Stomach (tissue), 9 donors: ENCODE data around the gene AATF. TPM values are rescaled to one million over a fixed set of nuclear protein-coding genes. Genes with fewer than 3 reads are reported as not detected.

Experiments
- DNase-seq, 2 donors: peaks; one replicate each; pipeline versions ENCODE4 v3.0.0 to v3.0.0-alpha.2; 2013 to 2019
- H3K27ac ChIP-seq, 5 donors: fragments of 200-600 bp in 4 of 5; sonication (generic) in 4 of 5; one replicate each; pipeline ENCODE4 v1.5.1; 2013 to 2019; ENCODE audit warnings: mild to moderate bottlenecking in 1 of 5, moderate library complexity in 1 of 5
- H3K27me3 ChIP-seq, 3 donors: fragments of 200-600 bp; sonication (generic); one replicate each; pipeline ENCODE4 v1.5.1; 2017 to 2019; ENCODE audit warnings: mixed run types in 1 of 3
- H3K36me3 ChIP-seq, 4 donors: fragments of 200-600 bp; sonication (generic); 1 replicate in 3 of 4; 2 replicates in 1 of 4; pipeline ENCODE4 v1.5.1; 2016 to 2019
- H3K4me1 ChIP-seq, 4 donors: fragments of 200-600 bp; sonication (generic); one replicate each; pipeline ENCODE4 v1.5.1; 2016 to 2019
- H3K4me3 ChIP-seq, 4 donors: fragments of 200-600 bp; sonication (generic) in 3 of 4; one replicate each; pipeline ENCODE4 v1.5.1; 2016 to 2019; ENCODE audit warnings: mild to moderate bottlenecking in 1 of 4
- H3K9me3 ChIP-seq, 4 donors: fragments of 200-600 bp; sonication (generic); one replicate each; pipeline ENCODE4 v1.5.1; 2016 to 2019
- EP300 ChIP-seq: sonication (generic); formaldehyde crosslinking; IDR thresholded peaks from one replicate; pipeline ENCODE4 v1.6.1; 2017; ENCODE audit warnings: antibody characterized with exemption
- POLR2A ChIP-seq, 4 donors: fragments of 450-650 bp; IDR thresholded peaks; one replicate each; pipeline ENCODE4 v1.6.1; 2016; ENCODE audit warnings: antibody characterized with exemption in 4 of 4, control low read depth in 2 of 4, mild to moderate bottlenecking in 1 of 4, moderate library complexity in 1 of 4
- POLR2AphosphoS5 ChIP-seq, 3 donors: sonication (generic); formaldehyde crosslinking; IDR thresholded peaks; one replicate each; pipeline ENCODE4 v1.6.1; 2016; ENCODE audit warnings: antibody characterized with exemption in 3 of 3
- WGBS, 5 donors: extraction: QIAGEN DNeasy Blood & Tissue Kit in 3 of 5; methylation state at CpG; one replicate each; pipeline versions ENCODE4 v1.1.5 to v1.1.7; 2013 to 2018; 5-methylcytosine and 5-hydroxymethylcytosine counted together
- intact Hi-C: fragments of 100-400 bp; cut with DNase I; formaldehyde crosslinking; loops from one replicate; pipeline ENCODE4 v1.15.1; 2023; ENCODE audit warnings: low total_unique reads
- polyA plus RNA-seq, 3 donors: library from polyadenylated mRNA; stranded (reverse); fragments of 200-250 nt; gene quantifications; one replicate each; pipeline ENCODE4 v1.2.3, GENCODE V29; 2013
- total RNA-seq, 5 donors: library from RNA; depleted of rRNA; stranded (reverse); fragments of >200 nt; gene quantifications; one replicate each; pipeline versions ENCODE4 v1.1.0 to v1.2.3, GENCODE V29; 2014 to 2016
- TF ChIP-seq, protein P1 (sequence below), 7 experiments: fragments of 450-650 bp in 4 of 7; fragments of 200-600 bp in 3 of 7; sonication (generic) in 3 of 7; IDR thresholded peaks; one replicate each; pipeline ENCODE4 v1.5.1; 2016 to 2019; ENCODE audit warnings: antibody characterized with exemption in 7 of 7, control low read depth in 2 of 7, mild to moderate bottlenecking in 1 of 7
- donor health status: healthy with polysubstance abuse.
- donor health status: Bipolar disorder and iron deficiency.
- donor health status: healthy.

Gene AATF
- total and polyA plus RNA-seq, 8 donors: 5.3 to 52.7 (median 24.7) TPM

DNA sequence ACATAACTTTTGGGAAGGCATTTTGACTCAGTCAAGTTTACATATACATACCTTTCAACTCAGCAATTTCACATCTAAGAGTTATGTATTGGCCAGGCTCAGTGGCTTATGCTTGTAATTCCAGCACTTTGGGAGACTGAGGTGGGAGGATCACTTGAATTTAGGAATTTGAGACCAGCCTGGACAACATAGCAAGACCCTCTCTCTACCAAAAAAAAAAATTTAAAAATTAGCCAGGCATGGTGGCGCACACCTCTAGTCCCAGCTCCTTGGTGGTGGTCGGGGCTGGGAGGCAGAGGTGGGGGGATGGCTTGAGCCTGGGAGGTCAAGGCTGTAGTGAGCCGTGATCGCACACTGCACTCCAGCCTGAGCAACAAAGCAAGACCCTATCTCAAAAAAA is 79.3 kb downstream of the AATF start:
- H3K4me1 ChIP-seq: peaks cover 0 to 9% (median 6%) of the 10 kb centered on the region in 4 donors
- no peak overlapping the region for H3K4me3 ChIP-seq
- TF ChIP-seq EP300 (no peak), POLR2AphosphoS5 (IDR thresholded peaks at IDR 0.05) (no peak), POLR2A (IDR thresholded peaks at IDR 0.05) (no peak)
- TF ChIP-seq, protein P1, sequence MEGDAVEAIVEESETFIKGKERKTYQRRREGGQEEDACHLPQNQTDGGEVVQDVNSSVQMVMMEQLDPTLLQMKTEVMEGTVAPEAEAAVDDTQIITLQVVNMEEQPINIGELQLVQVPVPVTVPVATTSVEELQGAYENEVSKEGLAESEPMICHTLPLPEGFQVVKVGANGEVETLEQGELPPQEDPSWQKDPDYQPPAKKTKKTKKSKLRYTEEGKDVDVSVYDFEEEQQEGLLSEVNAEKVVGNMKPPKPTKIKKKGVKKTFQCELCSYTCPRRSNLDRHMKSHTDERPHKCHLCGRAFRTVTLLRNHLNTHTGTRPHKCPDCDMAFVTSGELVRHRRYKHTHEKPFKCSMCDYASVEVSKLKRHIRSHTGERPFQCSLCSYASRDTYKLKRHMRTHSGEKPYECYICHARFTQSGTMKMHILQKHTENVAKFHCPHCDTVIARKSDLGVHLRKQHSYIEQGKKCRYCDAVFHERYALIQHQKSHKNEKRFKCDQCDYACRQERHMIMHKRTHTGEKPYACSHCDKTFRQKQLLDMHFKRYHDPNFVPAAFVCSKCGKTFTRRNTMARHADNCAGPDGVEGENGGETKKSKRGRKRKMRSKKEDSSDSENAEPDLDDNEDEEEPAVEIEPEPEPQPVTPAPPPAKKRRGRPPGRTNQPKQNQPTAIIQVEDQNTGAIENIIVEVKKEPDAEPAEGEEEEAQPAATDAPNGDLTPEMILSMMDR (IDR thresholded peaks at IDR 0.05): no peak
- DNase-seq: no peak
- WGBS, 5 donors: 88 to 100% (median 98%) methylated on average over 4 of the region's 4 CpGs
- H3K27ac ChIP-seq: no peak overlapping the region
- intact Hi-C loops: no loop called here
- no peaks in the 10 kb centered on the region for H3K9me3 ChIP-seq
- H3K36me3 ChIP-seq: peaks cover 3 to 44% (median 36%) of the 10 kb centered on the region in 4 donors
- H3K27me3 ChIP-seq: no peaks in the 10 kb centered on the region

- intact Hi-C loops: no loop called here
These were observed 82.8 kb downstream of the AATF start for GRCh38 chr17:37031493-37032083.

GRCh38 chr17:37037590-37038155 is 88.9 kb downstream of the AATF start:
- no peaks in the 10 kb centered on the region for H3K4me1 ChIP-seq
- no peaks in the 10 kb centered on the region for H3K27me3 ChIP-seq
- H3K27ac ChIP-seq: no peak overlapping the region
- no peaks in the 10 kb centered on the region for H3K9me3 ChIP-seq
- no peak for TF ChIP-seq POLR2AphosphoS5 (IDR thresholded peaks at IDR 0.05)
- TF ChIP-seq POLR2A (IDR thresholded peaks at IDR 0.05): no peak
- no peak for TF ChIP-seq EP300
- TF ChIP-seq, protein P1 (IDR thresholded peaks at IDR 0.05): no peak
- DNase-seq: no peak
- peaks cover 0 to 53% (median 30%) of the 10 kb centered on the region in 4 donors for H3K36me3 ChIP-seq
- intact Hi-C loops: no loop called here
- H3K4me3 ChIP-seq: no peak overlapping the region
- WGBS, 5 donors: 85 to 91% (median 88%) methylated on average over 5 of the region's 5 CpGs

More at GRCh38 chr17:37031493-37032083, 82.8 kb downstream of the AATF start:
- Histone ChIP-seq H3K27me3 (no peaks in the 10 kb centered on the region), H3K27ac (no peak overlapping the region), H3K36me3 (peaks cover 3 to 51% (median 37%) of the 10 kb centered on the region in 4 donors), H3K4me1 (no peaks in the 10 kb centered on the region), H3K4me3 (no peak overlapping the region), H3K9me3 (no peaks in the 10 kb centered on the region)
- DNase-seq: no peak
- WGBS, 5 donors: 88 to 92% (median 88%) methylated on average over 4 of the region's 4 CpGs
- TF ChIP-seq, protein P1 (IDR thresholded peaks at IDR 0.05): no peak
- no peak for TF ChIP-seq POLR2AphosphoS5 (IDR thresholded peaks at IDR 0.05)
- TF ChIP-seq POLR2A (IDR thresholded peaks at IDR 0.05): no peak
- no peak for TF ChIP-seq EP300

DNA sequence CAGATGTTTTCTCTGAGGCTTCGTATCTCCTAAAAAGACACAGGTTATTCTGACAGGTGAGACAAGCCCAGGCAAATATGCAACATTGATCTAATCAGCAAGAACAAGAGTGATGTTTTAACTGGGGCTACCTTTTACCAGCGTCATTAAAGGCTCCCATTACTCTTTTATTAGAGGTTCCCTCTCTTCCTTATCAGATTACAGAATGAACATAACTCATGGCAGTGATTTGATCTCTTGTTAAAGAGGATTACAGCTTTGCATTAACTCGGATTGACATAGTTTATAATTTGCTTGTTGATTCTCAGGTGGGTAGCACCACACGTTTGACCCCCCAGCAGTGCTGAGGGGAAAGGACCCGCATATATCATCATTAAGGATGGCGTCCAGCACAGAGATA is 90.5 kb downstream of the AATF start:
- Histone ChIP-seq H3K4me3 (no peak overlapping the region), H3K9me3 (no peaks in the 10 kb centered on the region), H3K27ac (no peak overlapping the region), H3K36me3 (peaks cover 0 to 61% (median 42%) of the 10 kb centered on the region in 4 donors), H3K4me1 (no peaks in the 10 kb centered on the region), H3K27me3 (no peaks in the 10 kb centered on the region)
- TF ChIP-seq, protein P1 (IDR thresholded peaks at IDR 0.05): no peak
- TF ChIP-seq EP300: no peak
- no peak for TF ChIP-seq POLR2AphosphoS5 (IDR thresholded peaks at IDR 0.05)
- TF ChIP-seq POLR2A (IDR thresholded peaks at IDR 0.05): no peak
- 70 to 79% (median 75%) methylated on average over 6 of the region's 6 CpGs for WGBS, 5 donors
- intact Hi-C loops: no loop called here
- no peak for DNase-seq
